NB4 (cell line): ENCODE results near the gene ACOXL.
A peak's percentile ranks its signal among the peaks of the same experiment; 100 is the strongest.

Experiments
- DNase-seq: peaks from one replicate; pipeline ENCODE4 v3.0.0; 2010; ENCODE audit warnings: low read depth
- H3K4me3 ChIP-seq: one replicate; pipeline ENCODE4 v1.5.1; 2011; ENCODE audit warnings: mild to moderate bottlenecking, low read depth, low read length, moderate library complexity
- MYC ChIP-seq: IDR thresholded peaks from 2 replicates; pipeline ENCODE4 v1.6.1; 2011; ENCODE audit warnings: low read depth, low read length
- POLR2A ChIP-seq: IDR thresholded peaks from 2 replicates; pipeline ENCODE4 v1.6.1; 2011; ENCODE audit warnings: mild to moderate bottlenecking; ENCODE audit not compliant: insufficient read length; ENCODE audit errors: extremely low read depth
- TF ChIP-seq, protein P1 (sequence below): IDR thresholded peaks from 2 replicates; pipeline ENCODE4 v1.6.1; 2011; ENCODE audit warnings: low read depth, low read length
- TF ChIP-seq, protein P2 (sequence below): IDR thresholded peaks from one replicate; pipeline ENCODE4 v1.5.1; 2012; ENCODE audit warnings: low read depth, low read length

The ACOXL gene

DNA sequence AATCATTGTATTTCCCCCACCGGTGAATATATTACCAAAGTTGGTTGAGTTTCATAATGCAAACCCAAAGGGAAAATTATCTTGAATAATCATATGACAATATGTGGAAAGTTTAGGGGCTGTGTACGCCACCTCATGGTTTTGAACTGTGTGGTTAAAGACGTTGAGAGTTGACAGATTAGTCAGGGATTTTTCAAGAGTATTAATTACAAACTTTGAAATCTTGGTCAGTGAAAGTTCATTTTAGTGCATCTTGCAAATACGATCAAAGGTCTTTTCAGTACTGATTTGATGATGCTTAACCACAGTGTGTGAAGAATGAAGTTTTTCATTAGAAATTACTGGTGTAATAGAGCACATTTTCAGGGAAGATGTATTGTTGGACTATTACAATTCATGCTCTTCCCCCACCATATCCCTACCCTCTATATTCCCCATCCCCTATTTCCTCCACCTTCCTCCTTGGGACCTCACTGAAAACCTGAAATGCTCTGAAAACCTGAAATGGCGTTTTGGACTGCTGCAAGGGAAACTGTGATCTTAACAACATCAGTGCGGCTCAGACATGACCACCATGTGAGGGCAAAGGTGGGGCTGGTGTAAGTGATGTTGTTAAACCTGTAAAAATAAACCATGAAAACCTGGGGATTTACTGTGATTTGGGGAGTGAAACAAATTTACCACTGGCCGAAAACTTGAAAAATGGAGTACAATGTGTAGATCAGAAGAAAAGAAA is 383.8 kb downstream of the ACOXL start:
- H3K4me3 ChIP-seq: no peak overlapping the region
- DNase-seq: peak; percentile 42
- TF ChIP-seq, protein P1, sequence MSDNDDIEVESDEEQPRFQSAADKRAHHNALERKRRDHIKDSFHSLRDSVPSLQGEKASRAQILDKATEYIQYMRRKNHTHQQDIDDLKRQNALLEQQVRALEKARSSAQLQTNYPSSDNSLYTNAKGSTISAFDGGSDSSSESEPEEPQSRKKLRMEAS: no peak
- TF ChIP-seq, protein P2, sequence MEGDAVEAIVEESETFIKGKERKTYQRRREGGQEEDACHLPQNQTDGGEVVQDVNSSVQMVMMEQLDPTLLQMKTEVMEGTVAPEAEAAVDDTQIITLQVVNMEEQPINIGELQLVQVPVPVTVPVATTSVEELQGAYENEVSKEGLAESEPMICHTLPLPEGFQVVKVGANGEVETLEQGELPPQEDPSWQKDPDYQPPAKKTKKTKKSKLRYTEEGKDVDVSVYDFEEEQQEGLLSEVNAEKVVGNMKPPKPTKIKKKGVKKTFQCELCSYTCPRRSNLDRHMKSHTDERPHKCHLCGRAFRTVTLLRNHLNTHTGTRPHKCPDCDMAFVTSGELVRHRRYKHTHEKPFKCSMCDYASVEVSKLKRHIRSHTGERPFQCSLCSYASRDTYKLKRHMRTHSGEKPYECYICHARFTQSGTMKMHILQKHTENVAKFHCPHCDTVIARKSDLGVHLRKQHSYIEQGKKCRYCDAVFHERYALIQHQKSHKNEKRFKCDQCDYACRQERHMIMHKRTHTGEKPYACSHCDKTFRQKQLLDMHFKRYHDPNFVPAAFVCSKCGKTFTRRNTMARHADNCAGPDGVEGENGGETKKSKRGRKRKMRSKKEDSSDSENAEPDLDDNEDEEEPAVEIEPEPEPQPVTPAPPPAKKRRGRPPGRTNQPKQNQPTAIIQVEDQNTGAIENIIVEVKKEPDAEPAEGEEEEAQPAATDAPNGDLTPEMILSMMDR: no peak
- TF ChIP-seq POLR2A (no peak), MYC (no peak)

- TF ChIP-seq MYC: no peak
- TF ChIP-seq, protein P1: no peak
- no peak for TF ChIP-seq POLR2A
- TF ChIP-seq, protein P2: peak; percentile 95
- DNase-seq: peak; percentile 85
- peak overlapping the region; percentile 38 for H3K4me3 ChIP-seq
These were observed 384.6 kb downstream of the ACOXL start for GRCh38 chr2:111116843-111117597.

GRCh38 chr2:111117598-111118480 is 385.5 kb downstream of the ACOXL start:
- DNase-seq: peak; percentile 79
- H3K4me3 ChIP-seq: peak overlapping the region; percentile 60
- TF ChIP-seq, protein P1: no peak
- no peak for TF ChIP-seq POLR2A
- TF ChIP-seq MYC: no peak

- peak overlapping the region; percentile 60 for H3K4me3 ChIP-seq
- no peak for DNase-seq
- TF ChIP-seq, protein P1: no peak
- TF ChIP-seq POLR2A (no peak), MYC (no peak)
- TF ChIP-seq, protein P2: no peak
These were observed 386.2 kb downstream of the ACOXL start for GRCh38 chr2:111118481-111118980.

DNA sequence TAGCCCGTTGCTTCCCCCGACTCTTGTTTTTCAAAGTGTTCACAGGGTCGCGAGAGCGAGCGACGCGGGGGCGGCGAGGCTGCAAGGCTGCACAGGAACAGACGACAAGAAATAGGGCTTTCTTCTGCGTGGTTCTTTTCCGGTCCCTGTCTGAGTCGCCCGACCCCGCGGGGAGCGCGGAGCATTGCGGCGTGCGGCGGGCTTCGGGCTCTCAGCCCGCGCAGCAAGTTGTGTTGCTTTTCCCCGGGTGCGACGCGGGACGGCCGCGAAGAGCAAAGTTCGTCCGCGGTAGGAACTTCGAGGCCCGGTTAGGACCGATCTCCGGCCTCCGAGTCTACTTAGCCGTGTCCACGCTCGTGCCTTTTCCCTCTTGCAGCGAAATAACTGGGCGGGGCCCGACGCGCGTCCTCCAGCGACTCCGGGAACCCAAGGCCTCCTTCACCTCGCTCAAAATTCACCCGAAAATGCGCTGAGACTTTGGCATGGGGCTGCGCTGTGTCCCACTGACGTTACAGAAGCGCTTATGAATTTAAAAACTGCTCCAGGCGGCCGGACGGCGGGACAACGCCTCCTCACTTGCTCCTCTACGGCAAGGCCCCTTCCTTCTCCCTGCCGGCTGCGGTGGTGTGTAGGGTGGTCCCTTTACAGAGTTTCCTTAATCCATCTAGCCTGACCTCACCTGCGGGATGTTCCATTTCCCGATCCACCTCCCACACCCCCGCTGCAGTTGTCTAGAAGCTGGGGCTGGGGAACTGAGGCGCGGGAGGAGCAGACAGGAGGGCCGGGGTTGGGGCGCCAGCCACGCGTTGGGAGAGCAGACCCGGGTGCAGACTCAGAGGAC is 386.8 kb downstream of the ACOXL start:
- peak; percentile 72 for DNase-seq
- H3K4me3 ChIP-seq: peak overlapping the region; percentile 60
- TF ChIP-seq, protein P1: no peak
- TF ChIP-seq, protein P2: no peak
- TF ChIP-seq MYC (no peak), POLR2A (no peak)
